GM23248 (cell line): ENCODE data around the gene RCSD1. TPM values are rescaled to one million over a fixed set of nuclear protein-coding genes. Genes with fewer than 3 reads are reported as not detected.

ENCODE experiments used
- DNase-seq: peaks from one replicate; pipeline ENCODE4 v3.0.0-alpha.2; 2015
- H2AFZ ChIP-seq: fragments of 200-600 bp; sonication (generic); 2 replicates; pipeline ENCODE4 v1.6.1; 2016; ENCODE audit warnings: antibody characterized with exemption
- H3F3A ChIP-seq: fragments of 200-600 bp; sonication (generic); 2 replicates; pipeline ENCODE4 v1.6.1; 2016; ENCODE audit warnings: mild to moderate bottlenecking, antibody characterized with exemption, mixed run types; ENCODE audit not compliant: insufficient read depth
- H3K27ac ChIP-seq: fragments of 200-600 bp; sonication (generic); 2 replicates; pipeline ENCODE4 v1.5.1; 2016; ENCODE audit warnings: mild to moderate bottlenecking
- H3K27me3 ChIP-seq: fragments of 200-600 bp; sonication (generic); replicated peaks from 2 replicates; pipeline ENCODE4 v1.6.1; 2016; ENCODE audit warnings: mild to moderate bottlenecking; ENCODE audit not compliant: insufficient read depth
- H3K36me3 ChIP-seq: fragments of 200-600 bp; sonication (generic); 2 replicates; pipeline ENCODE4 v1.6.1; 2016; ENCODE audit warnings: low read depth, mild to moderate bottlenecking
- H3K4me1 ChIP-seq: fragments of 200-600 bp; sonication (generic); 2 replicates; pipeline ENCODE4 v1.6.1; 2016; ENCODE audit warnings: mild to moderate bottlenecking; ENCODE audit not compliant: insufficient read depth
- H3K4me2 ChIP-seq: fragments of 200-600 bp; sonication (generic); one replicate; pipeline ENCODE4 v1.6.1; 2016; ENCODE audit warnings: mild to moderate bottlenecking; ENCODE audit not compliant: unreplicated experiment
- H3K4me3 ChIP-seq: fragments of 200-600 bp; sonication (generic); 2 replicates; pipeline ENCODE4 v1.5.1; 2016; ENCODE audit warnings: mild to moderate bottlenecking
- H3K79me2 ChIP-seq: fragments of 200-600 bp; sonication (generic); 2 replicates; pipeline ENCODE4 v1.6.1; 2016; ENCODE audit warnings: mild to moderate bottlenecking; ENCODE audit not compliant: insufficient read depth
- H3K9ac ChIP-seq: fragments of 200-600 bp; sonication (generic); 2 replicates; pipeline ENCODE4 v1.6.1; 2016; ENCODE audit warnings: mild to moderate bottlenecking
- H3K9me2 ChIP-seq: fragments of 200-600 bp; sonication (generic); 2 replicates; pipeline ENCODE4 v1.6.1; 2016; ENCODE audit warnings: mixed run types, mild to moderate bottlenecking, moderate library complexity; ENCODE audit not compliant: insufficient read depth
- H3K9me3 ChIP-seq: fragments of 200-600 bp; sonication (generic); one replicate; pipeline ENCODE4 v1.6.1; 2017; ENCODE audit warnings: low read depth
- H4K20me1 ChIP-seq: fragments of 200-600 bp; sonication (generic); 2 replicates; pipeline ENCODE4 v1.6.0; 2016; ENCODE audit not compliant: insufficient read depth
- EZH2 ChIP-seq: fragments of 200-600 bp; sonication (generic); IDR thresholded peaks from 2 replicates; pipeline ENCODE4 v1.6.1; 2018; ENCODE audit warnings: antibody characterized with exemption, mild to moderate bottlenecking; ENCODE audit not compliant: insufficient read depth, poor library complexity, severe bottlenecking
- EZH2phosphoT487 ChIP-seq: fragments of 200-600 bp; sonication (generic); IDR thresholded peaks from 2 replicates; pipeline ENCODE4 v1.6.1; 2018; ENCODE audit warnings: antibody characterized with exemption, moderate library complexity, mild to moderate bottlenecking, low read depth; ENCODE audit not compliant: insufficient read depth
- WGBS, 2 experiments: methylation state at CpG; one replicate each; pipeline ENCODE4 v1.1.6; 2015 to 2017; ENCODE audit warnings: low lambda C conversion rate in 2 of 2, low coverage in 1 of 2; ENCODE audit errors: missing lambda C conversion rate in 2 of 2; 5-methylcytosine and 5-hydroxymethylcytosine counted together
- in situ Hi-C: fragments of 300-500 bp; cut with MboI; formaldehyde crosslinking; loops from 2 replicates; pipeline ENCODE4 v1.15.0; 2020
- polyA plus RNA-seq: library from polyadenylated mRNA; unstranded; fragments of >200 nt; fragmentation: Nextera tagmentation; extraction: Ambion mirVana; gene quantifications from 2 replicates; pipeline ENCODE4 v1.2.1, GENCODE V29; 2016
- total RNA-seq: library from RNA; depleted of rRNA; stranded (reverse); fragments of >200 nt; shearing (Covaris generic); gene quantifications from 2 replicates; pipeline ENCODE4 v1.2.3, GENCODE V29; 2014

Gene RCSD1
- total and polyA plus RNA-seq, 2 experiments from 2014 or later = 0.22 to 0.23 TPM

GRCh38 chr1:167654975-167655575 is 25.0 kb downstream of the RCSD1 start:
- Histone ChIP-seq H3K4me3 (no peak overlapping the region), H3K27ac (no peak overlapping the region), H3K4me2 (no peak overlapping the region), H2AFZ (no peak overlapping the region), H4K20me1 (no peaks in the 10 kb centered on the region), H3K27me3 (no peaks in the 10 kb centered on the region), H3K79me2 (no peaks in the 10 kb centered on the region), H3K9me3 (no peaks in the 10 kb centered on the region), H3F3A (no peaks in the 10 kb centered on the region), H3K9me2 (no peaks in the 10 kb centered on the region), H3K4me1 (no peaks in the 10 kb centered on the region), H3K36me3 (no peaks in the 10 kb centered on the region), H3K9ac (no peak overlapping the region)
- TF ChIP-seq EZH2 (no peak), EZH2phosphoT487 (no peak)
- in situ Hi-C loops = no loop called here
- DNase-seq = no peak
- WGBS, 2 experiments = 79 to 80% methylated on average over 7 of the region's 7 CpGs

- no peak overlapping the region for H3K27ac ChIP-seq
- in situ Hi-C loops = no loop called here
- WGBS, 2 experiments = 88 to 92% methylated on average over 2 of the region's 2 CpGs
Measured at GRCh38 chr1:167656657-167657056, 26.6 kb downstream of the RCSD1 start.

GRCh38 chr1:167658574-167659328 is 28.7 kb downstream of the RCSD1 start:
- Histone ChIP-seq H3K36me3 (no peaks in the 10 kb centered on the region), H3K4me2 (no peak overlapping the region), H3K4me3 (no peak overlapping the region), H3K27ac (no peak overlapping the region), H3K27me3 (no peaks in the 10 kb centered on the region), H3K9me3 (no peaks in the 10 kb centered on the region), H2AFZ (no peak overlapping the region), H3K9ac (no peak overlapping the region), H3K4me1 (peaks cover 26% of the 10 kb centered on the region), H3K79me2 (no peaks in the 10 kb centered on the region), H3F3A (peaks cover 28% of the 10 kb centered on the region), H3K9me2 (no peaks in the 10 kb centered on the region), H4K20me1 (no peaks in the 10 kb centered on the region)
- no peak for DNase-seq
- no peak for TF ChIP-seq EZH2
- no peak for TF ChIP-seq EZH2phosphoT487
- in situ Hi-C loops = no loop called here
- 79 to 80% methylated on average over 10 of the region's 10 CpGs for WGBS, 2 experiments

More at GRCh38 chr1:167656657-167657056, 26.6 kb downstream of the RCSD1 start:
- H3K9me2 ChIP-seq = no peaks in the 10 kb centered on the region
- H3K9me3 ChIP-seq = no peaks in the 10 kb centered on the region
- H3K36me3 ChIP-seq = no peaks in the 10 kb centered on the region
- no peaks in the 10 kb centered on the region for H4K20me1 ChIP-seq
- TF ChIP-seq EZH2phosphoT487 (no peak), EZH2 (no peak)
- DNase-seq = no peak
- no peak overlapping the region for H3K4me2 ChIP-seq
- no peaks in the 10 kb centered on the region for H3K79me2 ChIP-seq
- H3F3A ChIP-seq = peaks cover 8% of the 10 kb centered on the region; the same call in 1 of the 2 replicates
- H2AFZ ChIP-seq = no peak overlapping the region
- H3K4me1 ChIP-seq = peaks cover 5% of the 10 kb centered on the region
- H3K9ac ChIP-seq = no peak overlapping the region
- H3K27me3 ChIP-seq = no peaks in the 10 kb centered on the region
- H3K4me3 ChIP-seq = no peak overlapping the region

- no peaks in the 10 kb centered on the region for H3K79me2 ChIP-seq
- no peak overlapping the region for H3K27ac ChIP-seq
- TF ChIP-seq EZH2phosphoT487 (no peak), EZH2 (no peak)
- no peaks in the 10 kb centered on the region for H3K27me3 ChIP-seq
- H3K4me3 ChIP-seq = no peak overlapping the region
- no peak overlapping the region for H3K4me2 ChIP-seq
- no peak overlapping the region for H2AFZ ChIP-seq
- in situ Hi-C loops = no loop called here
- peaks cover 33% of the 10 kb centered on the region for H3K4me1 ChIP-seq
- WGBS, 2 experiments = 60 to 67% methylated on average over 3 of the region's 3 CpGs
- no peaks in the 10 kb centered on the region for H3K36me3 ChIP-seq
- no peak for DNase-seq
- no peaks in the 10 kb centered on the region for H4K20me1 ChIP-seq
- no peak overlapping the region for H3K9ac ChIP-seq
- H3F3A ChIP-seq = peaks cover 30% of the 10 kb centered on the region
- no peaks in the 10 kb centered on the region for H3K9me3 ChIP-seq
- H3K9me2 ChIP-seq = no peaks in the 10 kb centered on the region
Measured at GRCh38 chr1:167659450-167659849, 29.4 kb downstream of the RCSD1 start.
